Activated CD8-positive, alpha-beta memory T cell treated with anti-CD3 and anti-CD28 coated beads, Interleukin-2, amount 10 ng/mL, durations not matched to agents 7 days and 5 days (primary cell): ENCODE results near the gene PRDM15. TPM values are rescaled to one million over a fixed set of nuclear protein-coding genes. Genes with fewer than 3 reads are reported as not detected.

ENCODE experiments used
- ATAC-seq: fragments of 150-1000 bp; cut with Tn5 transposase; one replicate; pipeline ENCODE4 v1.10.0; 2021; ENCODE audit warnings: moderate library complexity
- CTCF ChIA-PET: fragments of 350-600 bp; sonication (Branson Sonifier 250); formaldehyde crosslinking; loops from one replicate; lab custom pipeline; 2021; ENCODE audit warnings: antibody characterized with exemption; lab: Charles Lee
- DNase-seq: peaks from one replicate; pipeline ENCODE4 v3.0.0-alpha.2; 2020
- H3K27ac Mint-ChIP-seq: one replicate; pipeline ENCODE4 v1.8.0; 2021; ENCODE audit warnings: mild to moderate bottlenecking, mixed read lengths
- H3K27me3 Mint-ChIP-seq: one replicate; pipeline ENCODE4 v1.8.0; 2021; ENCODE audit warnings: mixed read lengths
- H3K36me3 Mint-ChIP-seq: one replicate; pipeline ENCODE4 v1.8.0; 2021; ENCODE audit warnings: mild to moderate bottlenecking, mixed read lengths
- H3K4me1 Mint-ChIP-seq: one replicate; pipeline ENCODE4 v1.8.0; 2021; ENCODE audit warnings: mixed read lengths
- H3K4me3 Mint-ChIP-seq: one replicate; pipeline ENCODE4 v1.8.0; 2021; ENCODE audit warnings: mild to moderate bottlenecking, moderate library complexity, mixed read lengths
- H3K9me3 Mint-ChIP-seq: one replicate; pipeline ENCODE4 v1.8.0; 2022; ENCODE audit warnings: low read depth, mixed read lengths
- total RNA-seq, 2 experiments: library from RNA; stranded (reverse); gene quantifications; one replicate each; pipeline ENCODE4 v1.2.3, GENCODE V29; 2021

The PRDM15 gene
- total RNA-seq, 2 experiments from 2014 or later = 10.8 to 13.4 TPM

DNA sequence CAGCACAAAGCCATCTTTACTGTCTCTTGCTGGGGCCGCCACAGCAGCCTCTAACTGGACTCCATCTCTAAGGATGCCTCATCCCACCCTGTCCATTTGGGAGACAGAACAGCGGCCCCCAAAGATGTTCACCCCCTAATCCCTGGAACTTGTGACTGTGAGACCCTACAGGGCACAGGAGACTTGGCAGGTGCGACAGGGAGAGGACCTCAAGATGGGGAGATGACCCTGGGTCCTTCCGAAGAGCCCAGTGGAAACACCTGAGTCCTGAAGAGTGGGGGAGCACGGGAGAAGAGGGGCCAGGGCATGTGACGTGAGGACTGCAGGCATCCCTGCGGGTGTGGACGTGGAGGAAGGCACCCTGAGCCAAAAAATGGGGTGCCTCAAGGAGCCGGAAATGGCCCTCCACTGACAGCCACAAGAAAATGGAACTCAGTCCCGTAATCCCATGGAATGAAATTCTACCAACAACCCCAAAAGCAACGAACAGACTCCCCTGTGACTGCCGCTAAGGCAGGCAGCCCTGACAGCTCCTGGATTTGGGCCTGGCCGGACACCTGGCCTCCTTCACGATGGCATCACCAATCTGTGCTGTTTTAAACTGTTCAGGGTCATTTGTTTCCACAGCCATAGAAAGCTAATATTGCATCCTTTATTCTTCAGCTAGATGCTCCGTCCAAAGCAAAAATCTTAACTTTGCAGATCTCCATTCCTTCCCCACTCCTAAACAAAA, 40.7 kb upstream of the PRDM15 start:
- Mint-ChIP-seq H3K27me3 (no peaks in the 10 kb centered on the region), H3K27ac (no peak overlapping the region), H3K36me3 (peaks cover 6% of the 10 kb centered on the region), H3K4me3 (no peak overlapping the region), H3K4me1 (peaks cover 21% of the 10 kb centered on the region), H3K9me3 (no peaks in the 10 kb centered on the region)
- DNase-seq (no peak), ATAC-seq (no peak)
- CTCF ChIA-PET = no interaction called here

DNA sequence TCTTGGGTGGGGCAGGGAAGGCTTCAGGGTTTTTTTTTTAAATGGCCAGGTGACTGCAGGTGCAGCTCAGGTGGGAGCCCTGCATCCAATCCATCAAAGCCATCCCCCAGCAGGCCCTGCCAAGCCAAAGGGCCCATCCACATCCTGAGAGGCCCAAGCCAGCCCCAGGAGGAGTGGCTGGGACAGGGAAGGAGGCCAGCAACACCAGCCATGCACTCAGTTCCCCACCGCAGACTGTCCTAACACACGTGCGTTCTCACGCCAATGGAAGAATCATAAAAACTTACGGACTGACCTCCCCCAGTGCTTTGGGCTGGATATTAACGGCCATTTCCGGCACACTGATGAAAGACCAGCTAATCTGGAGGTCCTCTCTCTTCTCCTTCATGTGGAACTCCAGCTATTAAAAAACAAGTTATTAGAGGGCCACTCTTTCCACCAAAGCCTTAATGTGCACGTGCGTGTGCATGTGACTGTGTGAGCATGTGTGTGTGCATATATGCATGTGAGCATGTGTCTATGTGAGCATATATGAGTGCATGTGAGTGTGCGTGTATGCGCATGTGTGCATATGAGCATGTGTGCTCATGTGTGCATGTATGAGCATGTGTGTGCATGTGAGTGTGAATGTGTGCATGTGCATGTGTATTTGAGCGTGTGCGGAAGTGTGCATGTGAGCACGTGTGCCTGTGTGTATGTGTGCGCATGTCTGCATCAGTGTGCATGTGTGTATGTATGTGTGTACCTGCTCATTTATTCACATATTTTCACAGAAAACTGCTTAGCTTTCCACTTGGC, 39.6 kb upstream of the PRDM15 start:
- Mint-ChIP-seq H3K27me3 (no peaks in the 10 kb centered on the region), H3K4me3 (no peak overlapping the region), H3K4me1 (peaks cover 12% of the 10 kb centered on the region), H3K9me3 (no peaks in the 10 kb centered on the region), H3K27ac (no peak overlapping the region), H3K36me3 (peaks cover 6% of the 10 kb centered on the region)
- ATAC-seq (no peak), DNase-seq (no peak)
- CTCF ChIA-PET = no interaction called here

- DNase-seq (no peak), ATAC-seq (no peak)
- CTCF ChIA-PET = interaction anchor here (1.2 to 1.7 kb wide), 2 partner anchors 15 to 101 kb away, joined by 5 to 6 read pairs; no protein-coding TSS in a partner anchor
- H3K36me3 Mint-ChIP-seq = peaks cover 3% of the 10 kb centered on the region
- H3K4me3 Mint-ChIP-seq = no peak overlapping the region
- H3K27me3 Mint-ChIP-seq = no peaks in the 10 kb centered on the region
- H3K4me1 Mint-ChIP-seq = peaks cover 4% of the 10 kb centered on the region
- no peaks in the 10 kb centered on the region for H3K9me3 Mint-ChIP-seq
- H3K27ac Mint-ChIP-seq = no peak overlapping the region
These were observed 38.4 kb upstream of the PRDM15 start for GRCh38 chr21:41917531-41917930.

GRCh38 chr21:41916888-41917433, 37.8 kb upstream of the PRDM15 start:
- H3K27me3 Mint-ChIP-seq = no peaks in the 10 kb centered on the region
- no peak for DNase-seq
- H3K9me3 Mint-ChIP-seq = no peaks in the 10 kb centered on the region
- H3K36me3 Mint-ChIP-seq = peaks cover 3% of the 10 kb centered on the region
- H3K4me3 Mint-ChIP-seq = no peak overlapping the region
- H3K27ac Mint-ChIP-seq = no peak overlapping the region
- no peak for ATAC-seq
- H3K4me1 Mint-ChIP-seq = peaks cover 4% of the 10 kb centered on the region
- CTCF ChIA-PET = interaction anchor here (1.2 to 1.7 kb wide), 2 partner anchors 14 to 100 kb away, joined by 5 to 6 read pairs; no protein-coding TSS in a partner anchor

DNA sequence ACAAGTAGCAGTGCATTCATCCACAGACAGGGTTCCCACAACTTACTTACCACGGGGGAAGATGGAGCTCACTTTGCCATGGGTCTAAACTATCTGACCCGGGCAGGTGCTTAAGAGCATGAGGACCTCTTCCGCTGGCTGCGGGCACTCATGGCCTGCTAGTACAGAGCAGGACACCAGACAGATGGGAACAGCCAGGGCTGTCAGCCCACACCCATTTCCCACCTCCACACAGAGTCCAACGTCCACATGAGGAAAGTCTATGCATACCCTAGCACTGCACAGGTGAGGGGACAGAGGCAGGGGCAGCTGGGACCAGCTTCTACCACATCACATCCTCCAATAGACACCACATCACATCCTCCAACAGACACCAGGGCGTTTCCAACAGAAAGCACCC, 35.8 kb upstream of the PRDM15 start:
- H3K4me3 Mint-ChIP-seq = no peak overlapping the region
- peaks cover 3% of the 10 kb centered on the region for H3K36me3 Mint-ChIP-seq
- no peaks in the 10 kb centered on the region for H3K9me3 Mint-ChIP-seq
- ATAC-seq (no peak), DNase-seq (no peak)
- CTCF ChIA-PET = interaction anchor here (1.4 kb wide), 1 partner anchor 98 kb away, joined by 3 read pairs; no protein-coding TSS in a partner anchor
- no peaks in the 10 kb centered on the region for H3K4me1 Mint-ChIP-seq
- H3K27ac Mint-ChIP-seq = no peak overlapping the region
- H3K27me3 Mint-ChIP-seq = no peaks in the 10 kb centered on the region

DNA sequence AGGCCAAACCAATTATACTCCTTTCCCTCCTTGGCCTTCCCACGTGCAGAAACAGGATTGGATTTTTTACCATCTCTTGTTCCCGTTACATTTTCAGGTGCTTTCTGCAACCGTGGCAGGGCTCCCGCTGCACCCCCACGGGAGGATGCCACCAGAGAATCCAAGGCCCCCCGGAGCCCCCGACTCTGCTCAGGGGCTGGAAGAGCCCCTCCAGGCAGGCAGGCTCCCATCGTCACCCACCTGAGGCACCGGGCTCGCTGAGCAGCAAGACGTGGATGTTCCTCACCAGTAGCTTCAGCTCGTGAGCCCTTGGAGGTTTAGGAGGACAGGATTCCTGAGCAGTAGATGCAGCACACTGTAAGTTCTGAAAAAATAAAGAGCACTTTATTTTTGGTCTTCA, 35.2 kb upstream of the PRDM15 start:
- no peak overlapping the region for H3K27ac Mint-ChIP-seq
- H3K27me3 Mint-ChIP-seq = no peaks in the 10 kb centered on the region
- ATAC-seq = no peak
- H3K36me3 Mint-ChIP-seq = peaks cover 3% of the 10 kb centered on the region
- no peak overlapping the region for H3K4me3 Mint-ChIP-seq
- H3K4me1 Mint-ChIP-seq = no peaks in the 10 kb centered on the region
- CTCF ChIA-PET = interaction anchor here (1.4 kb wide), 1 partner anchor 97 kb away, joined by 3 read pairs; no protein-coding TSS in a partner anchor
- no peak for DNase-seq
- no peaks in the 10 kb centered on the region for H3K9me3 Mint-ChIP-seq

GRCh38 chr21:41913230-41913629, 34.1 kb upstream of the PRDM15 start:
- H3K27me3 Mint-ChIP-seq = no peaks in the 10 kb centered on the region
- H3K36me3 Mint-ChIP-seq = peaks cover 3% of the 10 kb centered on the region
- ATAC-seq (no peak), DNase-seq (no peak)
- CTCF ChIA-PET = interaction anchor here (1.4 kb wide), 1 partner anchor 96 kb away, joined by 3 read pairs; no protein-coding TSS in a partner anchor
- no peak overlapping the region for H3K4me3 Mint-ChIP-seq
- no peaks in the 10 kb centered on the region for H3K4me1 Mint-ChIP-seq
- no peaks in the 10 kb centered on the region for H3K9me3 Mint-ChIP-seq
- H3K27ac Mint-ChIP-seq = no peak overlapping the region

- H3K27ac Mint-ChIP-seq = no peak overlapping the region
- no peaks in the 10 kb centered on the region for H3K36me3 Mint-ChIP-seq
- H3K9me3 Mint-ChIP-seq = no peaks in the 10 kb centered on the region
- DNase-seq = no peak
- H3K27me3 Mint-ChIP-seq = no peaks in the 10 kb centered on the region
- peaks cover 4% of the 10 kb centered on the region for H3K4me1 Mint-ChIP-seq
- CTCF ChIA-PET = no interaction called here
- H3K4me3 Mint-ChIP-seq = no peak overlapping the region
- no peak for ATAC-seq
These were observed 29.7 kb upstream of the PRDM15 start for GRCh38 chr21:41908829-41909228.

DNA sequence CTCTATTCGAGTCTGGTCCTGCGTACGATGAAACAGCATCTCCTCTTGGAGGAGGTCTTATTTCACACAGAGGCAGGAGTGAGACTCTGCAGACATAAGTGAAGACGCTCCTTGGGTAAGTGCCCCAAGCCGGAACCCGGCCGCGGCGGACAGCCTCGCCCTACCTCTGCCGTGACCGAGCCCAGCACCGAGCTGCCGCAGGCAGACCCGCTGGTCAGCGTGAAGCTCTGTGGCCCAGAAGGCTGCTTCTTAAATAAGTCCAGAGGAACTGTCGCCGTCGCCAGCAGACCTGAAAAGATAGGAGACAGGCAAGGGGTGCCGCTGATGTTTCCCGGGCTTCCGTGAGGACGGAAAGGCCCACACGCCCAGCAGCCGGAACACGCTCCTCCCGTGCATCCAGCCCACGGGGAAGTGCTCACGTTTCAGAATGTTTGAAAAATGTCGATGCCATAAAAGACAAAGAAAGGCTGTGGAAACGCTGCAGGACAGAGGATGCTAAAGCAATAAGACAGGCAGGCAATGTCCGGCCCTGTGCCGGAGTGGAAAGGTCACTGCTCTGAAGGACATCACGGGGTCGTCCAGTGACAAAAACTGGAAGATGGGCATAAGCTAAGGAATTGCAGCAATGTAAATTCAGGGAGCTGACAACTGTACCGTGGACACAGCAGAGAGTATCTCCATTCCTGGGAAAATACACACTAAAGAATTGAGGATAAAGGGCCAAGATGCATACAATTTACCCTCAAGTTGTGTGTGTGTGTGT, 28.5 kb upstream of the PRDM15 start:
- H3K4me3 Mint-ChIP-seq = no peak overlapping the region
- CTCF ChIA-PET = no interaction called here
- no peaks in the 10 kb centered on the region for H3K9me3 Mint-ChIP-seq
- no peaks in the 10 kb centered on the region for H3K27me3 Mint-ChIP-seq
- DNase-seq (no peak), ATAC-seq (no peak)
- H3K36me3 Mint-ChIP-seq = no peaks in the 10 kb centered on the region
- no peak overlapping the region for H3K27ac Mint-ChIP-seq
- H3K4me1 Mint-ChIP-seq = peaks cover 10% of the 10 kb centered on the region

- CTCF ChIA-PET = no interaction called here
- Mint-ChIP-seq H3K4me1 (peaks cover 10% of the 10 kb centered on the region), H3K27me3 (no peaks in the 10 kb centered on the region), H3K27ac (no peak overlapping the region), H3K36me3 (no peaks in the 10 kb centered on the region), H3K9me3 (no peaks in the 10 kb centered on the region), H3K4me3 (no peak overlapping the region)
- DNase-seq (no peak), ATAC-seq (no peak)
These were observed 27.6 kb upstream of the PRDM15 start for GRCh38 chr21:41906770-41907169.

GRCh38 chr21:41903559-41904351, 24.6 kb upstream of the PRDM15 start:
- no peak for DNase-seq
- H3K4me3 Mint-ChIP-seq = no peak overlapping the region
- no peak for ATAC-seq
- peaks cover 35% of the 10 kb centered on the region for H3K4me1 Mint-ChIP-seq
- CTCF ChIA-PET = no interaction called here
- H3K36me3 Mint-ChIP-seq = peaks cover 8% of the 10 kb centered on the region
- H3K9me3 Mint-ChIP-seq = no peaks in the 10 kb centered on the region
- H3K27me3 Mint-ChIP-seq = no peaks in the 10 kb centered on the region
- H3K27ac Mint-ChIP-seq = no peak overlapping the region

GRCh38 chr21:41902946-41903345, 23.8 kb upstream of the PRDM15 start:
- Mint-ChIP-seq H3K27me3 (no peaks in the 10 kb centered on the region), H3K27ac (no peak overlapping the region), H3K4me1 (peaks cover 41% of the 10 kb centered on the region), H3K4me3 (no peak overlapping the region), H3K9me3 (no peaks in the 10 kb centered on the region), H3K36me3 (peaks cover 8% of the 10 kb centered on the region)
- ATAC-seq = no peak
- CTCF ChIA-PET = interaction anchor here (1.1 kb wide), 2 partner anchors 14 to 23 kb away, joined by 4 to 5 read pairs; no protein-coding TSS in a partner anchor
- DNase-seq = no peak
